OCI-LY7 (cell line): ENCODE data around the gene ERVMER34-1. TPM values are rescaled to one million over a fixed set of nuclear protein-coding genes. Genes with fewer than 3 reads are reported as not detected.

ENCODE experiments used
- BruUV-seq: library from RNA; stranded (reverse); fragments of 400-500 nt; replicated peaks from 2 replicates; lab custom pipeline; 2021; lab: Mats Ljungman, UMichigan
- CTCF ChIA-PET: fragments of 300-600 bp; sonication (Branson Sonifier 250); formaldehyde crosslinking; loops from one replicate; lab custom pipeline; 2022; ENCODE audit warnings: antibody characterized with exemption; ENCODE audit not compliant: unreplicated experiment; lab: Charles Lee
- POLR2A ChIA-PET: fragments of 300-600 bp; sonication (Branson Sonifier 250); formaldehyde crosslinking; loops from one replicate; lab custom pipeline; 2022; ENCODE audit warnings: antibody characterized with exemption; lab: Charles Lee
- DNase-seq: peaks from one replicate; pipeline ENCODE4 v3.0.0-alpha.2; 2015; ENCODE audit warnings: low spot score
- H2AFZ ChIP-seq: fragments of 200-600 bp; sonication (generic), shearing (Covaris generic); 2 replicates; pipeline ENCODE4 v1.6.1; 2014; ENCODE audit warnings: mild to moderate bottlenecking, antibody characterized with exemption, low read length, moderate library complexity
- H3K27ac ChIP-seq: fragments of 200-600 bp; sonication (generic); 2 replicates; pipeline ENCODE4 v1.5.1; 2014; ENCODE audit warnings: mixed run types, low read depth, mild to moderate bottlenecking, moderate library complexity, low read length, inconsistent platforms; ENCODE audit not compliant: poor library complexity, severe bottlenecking
- H3K36me3 ChIP-seq: fragments of 200-600 bp; sonication (generic); 2 replicates; pipeline ENCODE4 v1.6.1; 2014; ENCODE audit warnings: mild to moderate bottlenecking, antibody characterized with exemption, low read length, moderate library complexity, mixed read lengths; ENCODE audit not compliant: insufficient read depth
- H3K4me1 ChIP-seq: fragments of 200-600 bp; sonication (generic); 2 replicates; pipeline ENCODE4 v1.5.1; 2014; ENCODE audit warnings: mild to moderate bottlenecking, low read length; ENCODE audit not compliant: insufficient read depth, poor library complexity, severe bottlenecking
- H3K4me2 ChIP-seq: fragments of 200-600 bp; sonication (generic); 2 replicates; pipeline ENCODE4 v1.6.1; 2014; ENCODE audit warnings: mild to moderate bottlenecking, low read length
- H3K4me3 ChIP-seq: fragments of 200-600 bp; sonication (generic); 2 replicates; pipeline ENCODE4 v1.5.1; 2014; ENCODE audit warnings: mild to moderate bottlenecking, low read depth, low read length; ENCODE audit not compliant: poor library complexity, severe bottlenecking
- H3K79me2 ChIP-seq: fragments of 200-600 bp; sonication (generic); 2 replicates; pipeline ENCODE4 v1.6.1; 2016; ENCODE audit warnings: low read depth, mild to moderate bottlenecking, low read length, moderate library complexity, mixed read lengths; ENCODE audit not compliant: insufficient read depth
- H3K9me2 ChIP-seq: fragments of 200-600 bp; sonication (generic); 2 replicates; pipeline ENCODE4 v1.6.1; 2016; ENCODE audit warnings: mild to moderate bottlenecking, low read length, mixed read lengths; ENCODE audit not compliant: insufficient read depth
- H3K9me3 ChIP-seq: fragments of 200-600 bp; sonication (generic); 2 replicates; pipeline ENCODE4 v1.6.1; 2014; ENCODE audit warnings: mild to moderate bottlenecking, mixed run types, low read length, mixed read lengths
- H4K20me1 ChIP-seq: fragments of 200-600 bp; sonication (generic); 2 replicates; pipeline ENCODE4 v1.6.1; 2014; ENCODE audit warnings: mild to moderate bottlenecking, antibody characterized with exemption, low read length, moderate library complexity, mixed read lengths; ENCODE audit not compliant: insufficient read depth
- EZH2phosphoT487 ChIP-seq: fragments of 200-600 bp; sonication (generic); IDR thresholded peaks from 2 replicates; pipeline ENCODE4 v1.6.1; 2018; ENCODE audit warnings: low read depth, borderline replicate concordance, mild to moderate bottlenecking, mixed run types, antibody characterized with exemption, low read length, moderate library complexity, mixed read lengths
- intact Hi-C: fragments of 100-400 bp; cut with micrococcal nuclease; formaldehyde crosslinking; loops from one replicate; pipeline ENCODE4 v1.10.0; 2022; ENCODE audit not compliant: unreplicated experiment
- total RNA-seq, 2 experiments: library from RNA; depleted of rRNA in 1 of 2; stranded (reverse); fragments of >200 nt in 1 of 2; shearing (Covaris generic) in 1 of 2; gene quantifications; 2 replicates each; pipeline ENCODE4 v1.2.3, GENCODE V29; 2014 to 2022
- TF ChIP-seq, protein P1 (sequence below): fragments of 200-600 bp; sonication (generic); conservative IDR thresholded peaks from 2 replicates; pipeline ENCODE4 v1.5.1; 2014; ENCODE audit warnings: mild to moderate bottlenecking, antibody characterized with exemption, low read length, moderate library complexity, mixed read lengths

ERVMER34-1 gene
- total RNA-seq, 2 experiments from 2014 or later = not detected

DNA sequence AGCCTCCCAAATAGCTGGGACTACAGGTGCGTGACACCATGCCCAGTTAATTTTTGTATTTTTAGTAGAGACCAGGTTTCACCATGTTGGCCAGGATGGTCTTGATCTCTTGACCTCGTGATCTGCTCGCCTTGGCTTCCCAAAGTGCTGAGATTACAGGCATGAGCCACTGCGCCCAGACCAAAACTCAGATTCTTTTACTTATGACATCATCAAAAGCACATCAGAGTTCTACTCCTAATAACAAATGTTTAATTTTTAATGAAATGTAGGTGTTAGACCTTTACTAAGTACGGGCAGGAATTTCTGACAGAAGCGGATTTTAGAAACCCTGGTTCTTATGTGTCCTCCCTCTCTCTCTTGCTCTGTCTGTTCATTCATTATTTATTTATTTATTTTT lies 38.5 kb upstream of the ERVMER34-1 start:
- BruUV-seq = no TSS peak
- intact Hi-C loops = no loop called here
- ChIA-PET CTCF (no interaction called here), POLR2A (no interaction called here)
- Histone ChIP-seq H3K4me2 (no peak overlapping the region), H3K9me2 (no peaks in the 10 kb centered on the region), H4K20me1 (no peaks in the 10 kb centered on the region), H3K4me1 (no peaks in the 10 kb centered on the region), H3K79me2 (no peaks in the 10 kb centered on the region), H3K27ac (no peak overlapping the region), H3K36me3 (no peaks in the 10 kb centered on the region), H2AFZ (no peak overlapping the region), H3K9me3 (no peaks in the 10 kb centered on the region), H3K4me3 (no peak overlapping the region)
- DNase-seq = no peak
- TF ChIP-seq EZH2phosphoT487 = no peak
- TF ChIP-seq, protein P1, sequence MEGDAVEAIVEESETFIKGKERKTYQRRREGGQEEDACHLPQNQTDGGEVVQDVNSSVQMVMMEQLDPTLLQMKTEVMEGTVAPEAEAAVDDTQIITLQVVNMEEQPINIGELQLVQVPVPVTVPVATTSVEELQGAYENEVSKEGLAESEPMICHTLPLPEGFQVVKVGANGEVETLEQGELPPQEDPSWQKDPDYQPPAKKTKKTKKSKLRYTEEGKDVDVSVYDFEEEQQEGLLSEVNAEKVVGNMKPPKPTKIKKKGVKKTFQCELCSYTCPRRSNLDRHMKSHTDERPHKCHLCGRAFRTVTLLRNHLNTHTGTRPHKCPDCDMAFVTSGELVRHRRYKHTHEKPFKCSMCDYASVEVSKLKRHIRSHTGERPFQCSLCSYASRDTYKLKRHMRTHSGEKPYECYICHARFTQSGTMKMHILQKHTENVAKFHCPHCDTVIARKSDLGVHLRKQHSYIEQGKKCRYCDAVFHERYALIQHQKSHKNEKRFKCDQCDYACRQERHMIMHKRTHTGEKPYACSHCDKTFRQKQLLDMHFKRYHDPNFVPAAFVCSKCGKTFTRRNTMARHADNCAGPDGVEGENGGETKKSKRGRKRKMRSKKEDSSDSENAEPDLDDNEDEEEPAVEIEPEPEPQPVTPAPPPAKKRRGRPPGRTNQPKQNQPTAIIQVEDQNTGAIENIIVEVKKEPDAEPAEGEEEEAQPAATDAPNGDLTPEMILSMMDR = no peak

GRCh38 chr4:52788806-52789205 lies 37.6 kb upstream of the ERVMER34-1 start:
- ChIA-PET POLR2A (interaction anchor here (0.7 kb wide), 1 partner anchor 78 kb away, joined by 3 read pairs; no protein-coding TSS in a partner anchor), CTCF (no interaction called here)
- no peak overlapping the region for H3K4me2 ChIP-seq
- H3K4me1 ChIP-seq = no peaks in the 10 kb centered on the region
- H3K79me2 ChIP-seq = no peaks in the 10 kb centered on the region
- no peak overlapping the region for H2AFZ ChIP-seq
- BruUV-seq = no TSS peak
- no peaks in the 10 kb centered on the region for H3K9me3 ChIP-seq
- no peaks in the 10 kb centered on the region for H3K9me2 ChIP-seq
- no peak overlapping the region for H3K27ac ChIP-seq
- no peaks in the 10 kb centered on the region for H4K20me1 ChIP-seq
- TF ChIP-seq, protein P1 = no peak
- no peak for TF ChIP-seq EZH2phosphoT487
- no peak overlapping the region for H3K4me3 ChIP-seq
- intact Hi-C loops = no loop called here
- no peaks in the 10 kb centered on the region for H3K36me3 ChIP-seq
- no peak for DNase-seq

DNA sequence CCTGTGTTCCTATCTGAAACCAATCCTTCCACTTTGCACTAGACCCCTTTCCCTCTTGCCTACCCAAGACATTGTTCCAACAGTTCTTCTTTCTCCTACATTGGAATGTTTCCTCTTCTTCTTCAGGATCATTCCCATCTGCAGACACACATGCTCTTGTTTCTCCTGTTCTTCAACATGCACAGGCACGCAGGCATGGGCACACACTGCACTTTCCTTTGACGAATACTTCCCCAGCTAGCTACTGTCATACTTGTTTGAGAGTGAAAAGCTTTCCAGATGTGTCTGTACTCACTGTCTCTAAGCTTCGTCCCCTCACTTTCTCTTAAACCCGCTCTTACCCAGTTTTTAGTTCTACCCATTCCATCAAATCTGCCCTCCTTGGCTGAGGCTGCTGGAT lies 31.8 kb upstream of the ERVMER34-1 start:
- POLR2A ChIA-PET = no interaction called here
- no peak for TF ChIP-seq EZH2phosphoT487
- TF ChIP-seq, protein P1 = no peak
- DNase-seq = no peak
- Histone ChIP-seq H3K4me1 (no peaks in the 10 kb centered on the region), H3K4me3 (no peak overlapping the region), H3K4me2 (no peak overlapping the region), H2AFZ (no peak overlapping the region), H3K27ac (no peak overlapping the region), H4K20me1 (no peaks in the 10 kb centered on the region), H3K9me3 (no peaks in the 10 kb centered on the region), H3K79me2 (no peaks in the 10 kb centered on the region), H3K36me3 (no peaks in the 10 kb centered on the region), H3K9me2 (no peaks in the 10 kb centered on the region)
- CTCF ChIA-PET = no interaction called here
- intact Hi-C loops = no loop called here
- no TSS peak for BruUV-seq
